AG04449 (cell line): ENCODE measurements around the gene RFX7.
A peak's percentile ranks its signal among the peaks of the same experiment; 100 is the strongest.

Experiments used
- CTCF ChIA-PET: fragments of 350-600 bp; formaldehyde crosslinking; extraction: SDS; loops from one replicate; lab custom pipeline; 2021; ENCODE audit warnings: antibody characterized with exemption; lab: Yijun Ruan, JAX
- POLR2A ChIA-PET: fragments of 400-600, 350-600 bp; formaldehyde crosslinking; extraction: SDS; loops from one replicate; lab custom pipeline; 2020; ENCODE audit warnings: antibody characterized with exemption, inconsistent platforms; lab: Yijun Ruan, JAX
- DNase-seq: peaks from one replicate; pipeline ENCODE4 v3.0.0-alpha.2; 2010; ENCODE audit warnings: low read depth, low spot score
- H3K4me3 ChIP-seq: 2 replicates; pipeline ENCODE4 v1.5.1; 2011; ENCODE audit warnings: low read depth, mild to moderate bottlenecking, control low read depth, low read length
- TF ChIP-seq, protein P1 (sequence below): IDR thresholded peaks from one replicate; pipeline ENCODE4 v1.5.1; 2011; ENCODE audit warnings: mild to moderate bottlenecking, moderate library complexity, low read length, control low read depth, inconsistent platforms; ENCODE audit not compliant: insufficient read depth; ENCODE audit errors: missing control alignments

The RFX7 gene

DNA sequence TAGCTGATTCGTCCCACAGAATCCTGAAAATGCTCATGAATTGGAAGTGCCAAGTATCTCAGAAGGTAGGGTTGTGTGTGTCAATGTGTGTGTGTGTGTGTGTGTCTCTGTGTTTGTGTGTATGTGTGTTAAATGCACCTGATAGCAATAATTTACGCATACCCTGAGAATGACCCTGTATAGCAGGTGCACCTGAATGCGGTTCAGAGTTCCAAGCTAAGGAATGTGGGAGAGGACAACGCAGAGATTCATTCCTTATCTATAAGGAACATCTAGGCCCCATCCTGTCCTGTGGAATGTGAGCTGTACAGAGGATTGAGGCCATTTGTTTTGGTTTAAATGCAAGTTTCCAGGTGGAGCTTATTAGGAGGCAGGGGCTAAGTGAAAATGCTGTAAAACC lies 201.2 kb downstream of the RFX7 start:
- no peak for DNase-seq
- ChIA-PET CTCF (interaction anchor here (1.0 to 3.1 kb wide), 2 partner anchors 10 to 145 kb away, joined by 3 to 22 read pairs; no protein-coding TSS in a partner anchor), POLR2A (no interaction called here)
- no peak overlapping the region for H3K4me3 ChIP-seq
- TF ChIP-seq, protein P1, sequence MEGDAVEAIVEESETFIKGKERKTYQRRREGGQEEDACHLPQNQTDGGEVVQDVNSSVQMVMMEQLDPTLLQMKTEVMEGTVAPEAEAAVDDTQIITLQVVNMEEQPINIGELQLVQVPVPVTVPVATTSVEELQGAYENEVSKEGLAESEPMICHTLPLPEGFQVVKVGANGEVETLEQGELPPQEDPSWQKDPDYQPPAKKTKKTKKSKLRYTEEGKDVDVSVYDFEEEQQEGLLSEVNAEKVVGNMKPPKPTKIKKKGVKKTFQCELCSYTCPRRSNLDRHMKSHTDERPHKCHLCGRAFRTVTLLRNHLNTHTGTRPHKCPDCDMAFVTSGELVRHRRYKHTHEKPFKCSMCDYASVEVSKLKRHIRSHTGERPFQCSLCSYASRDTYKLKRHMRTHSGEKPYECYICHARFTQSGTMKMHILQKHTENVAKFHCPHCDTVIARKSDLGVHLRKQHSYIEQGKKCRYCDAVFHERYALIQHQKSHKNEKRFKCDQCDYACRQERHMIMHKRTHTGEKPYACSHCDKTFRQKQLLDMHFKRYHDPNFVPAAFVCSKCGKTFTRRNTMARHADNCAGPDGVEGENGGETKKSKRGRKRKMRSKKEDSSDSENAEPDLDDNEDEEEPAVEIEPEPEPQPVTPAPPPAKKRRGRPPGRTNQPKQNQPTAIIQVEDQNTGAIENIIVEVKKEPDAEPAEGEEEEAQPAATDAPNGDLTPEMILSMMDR, result no peak

DNA sequence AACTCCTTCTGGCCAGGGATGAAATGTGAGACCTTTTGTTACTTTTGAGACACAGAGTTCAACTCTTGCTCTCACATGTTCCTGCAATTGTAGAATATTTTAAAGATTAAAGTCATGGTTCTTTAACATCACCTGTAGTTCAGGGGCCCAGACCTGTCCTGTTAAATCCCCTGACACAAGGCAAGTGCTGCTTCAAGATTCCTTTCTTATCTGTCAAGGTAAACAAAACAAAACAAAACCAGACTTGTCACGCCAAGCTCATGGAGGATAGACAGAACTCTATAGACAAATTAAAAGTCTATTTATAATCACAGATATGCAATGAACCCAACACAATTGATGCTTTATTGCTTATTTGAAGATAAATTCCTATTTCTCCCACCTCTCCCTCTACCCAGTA lies 201.6 kb downstream of the RFX7 start:
- ChIA-PET CTCF (interaction anchor here (1.0 to 3.1 kb wide), 2 partner anchors 11 to 144 kb away, joined by 3 to 22 read pairs; no protein-coding TSS in a partner anchor), POLR2A (no interaction called here)
- H3K4me3 ChIP-seq, result no peak overlapping the region
- TF ChIP-seq, protein P1, result no peak
- no peak for DNase-seq

DNA sequence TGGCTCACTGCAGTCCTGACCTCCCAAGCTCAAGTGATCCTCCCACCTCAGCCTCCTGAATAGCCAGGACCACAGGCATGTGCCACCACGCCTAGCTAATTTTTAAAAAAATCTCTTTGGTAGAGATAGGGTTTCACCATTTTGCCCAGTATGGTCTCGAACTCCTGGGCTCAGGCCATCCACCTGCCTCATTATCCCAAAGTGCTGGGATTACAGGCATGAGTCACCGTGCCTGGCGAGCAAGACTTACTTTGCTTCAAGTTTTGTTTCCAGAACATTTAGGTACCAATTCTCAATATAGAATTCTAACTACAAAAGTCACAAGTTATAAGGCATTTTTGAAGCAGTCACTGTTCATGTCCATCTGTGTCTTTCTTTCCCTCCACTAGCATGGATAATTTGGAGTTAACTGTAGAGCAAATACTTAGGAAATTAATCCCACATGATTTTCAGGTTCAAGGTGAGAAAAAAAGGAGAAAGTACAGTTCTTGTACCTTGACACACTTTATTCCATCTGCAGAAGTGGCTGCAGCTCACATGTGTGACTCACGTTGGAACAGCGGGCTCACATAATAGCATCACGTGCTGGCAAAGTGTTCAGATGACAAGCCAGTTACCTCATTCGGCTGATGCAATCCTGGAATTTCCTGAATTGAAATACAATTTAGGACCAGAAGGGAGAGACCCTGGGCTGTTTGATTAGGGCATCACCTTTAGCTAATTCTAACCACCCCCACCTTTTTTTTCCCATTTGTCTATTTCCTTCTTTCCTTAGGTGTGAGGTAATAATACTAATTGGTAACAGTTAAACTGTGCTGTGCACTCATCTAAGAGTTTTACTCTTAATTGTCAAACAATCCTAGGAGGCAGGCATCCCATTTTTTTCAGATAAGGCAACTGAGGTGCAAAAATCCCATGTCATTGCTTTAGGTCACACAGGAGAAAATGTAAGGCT lies 203.3 kb downstream of the RFX7 start:
- DNase-seq, result peak; percentile 77
- H3K4me3 ChIP-seq, result no peak overlapping the region
- POLR2A ChIA-PET, result no interaction called here
- TF ChIP-seq, protein P1, result no peak
- CTCF ChIA-PET, result interaction anchor here (0.7 to 3.1 kb wide), 3 partner anchors 9 to 12 kb away, joined by 3 to 22 read pairs (median 3); no protein-coding TSS in a partner anchor

DNA sequence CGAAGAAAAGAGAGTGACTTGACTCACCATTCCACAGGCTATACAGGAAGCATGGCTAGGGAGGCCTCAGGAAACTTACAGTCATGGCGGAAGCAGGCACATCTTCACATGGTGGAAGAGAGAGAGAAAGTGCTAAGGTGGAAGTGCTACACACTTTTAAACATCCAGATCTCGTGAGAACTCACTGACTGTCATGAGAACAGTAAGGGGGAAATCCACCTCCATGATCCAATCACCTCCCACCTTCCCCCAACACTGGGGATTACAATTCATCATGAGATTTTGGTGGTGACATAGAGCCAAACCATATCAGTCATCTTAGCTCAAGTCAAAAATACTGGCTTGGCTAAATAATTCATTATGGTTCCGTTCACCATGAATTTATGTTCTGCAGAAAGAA lies 205.0 kb downstream of the RFX7 start:
- CTCF ChIA-PET, result interaction anchor here (2.4 kb wide), 1 partner anchor 15 kb away, joined by 7 read pairs; no protein-coding TSS in a partner anchor
- H3K4me3 ChIP-seq, result no peak overlapping the region
- POLR2A ChIA-PET, result no interaction called here
- TF ChIP-seq, protein P1, result no peak
- no peak for DNase-seq

DNA sequence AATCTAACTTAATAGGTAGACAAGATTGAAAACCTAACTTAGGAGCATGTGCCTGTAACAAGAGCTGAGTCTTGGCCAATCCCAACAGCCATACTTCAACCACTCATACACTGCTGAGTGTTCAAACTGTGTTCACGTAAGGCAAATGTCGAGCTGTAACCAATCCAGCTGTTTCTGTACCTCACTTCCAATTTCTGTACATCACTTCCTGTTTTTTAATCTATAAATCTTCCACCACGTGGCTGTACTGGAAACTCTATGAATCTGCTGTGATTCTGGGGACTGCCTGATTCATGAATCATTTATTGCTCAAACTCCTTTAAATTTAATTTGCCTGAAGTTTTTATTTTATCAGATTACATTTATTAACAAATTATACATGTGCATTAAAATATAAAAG lies 205.7 kb downstream of the RFX7 start:
- ChIA-PET POLR2A (no interaction called here), CTCF (interaction anchor here (2.4 kb wide), 1 partner anchor 15 kb away, joined by 7 read pairs; no protein-coding TSS in a partner anchor)
- H3K4me3 ChIP-seq, result no peak overlapping the region
- no peak for DNase-seq
- TF ChIP-seq, protein P1, result no peak
